Germinal center (tissue), 1 donor: Measurements from ENCODE around the gene FGFR4.
A peak's percentile ranks its signal among the peaks of the same experiment; 100 is the strongest.

Source experiments
- DNase-seq: peaks from one replicate; pipeline ENCODE4 v3.0.0; 2012; ENCODE audit warnings: mixed read lengths, low spot score

The FGFR4 gene

GRCh38 chr5:177103523-177104253 lies 17.0 kb downstream of the FGFR4 start:
- DNase-seq: no peak

GRCh38 chr5:177105691-177106476 lies 19.2 kb downstream of the FGFR4 start:
- DNase-seq: no peak

GRCh38 chr5:177107159-177107558 lies 20.4 kb downstream of the FGFR4 start:
- DNase-seq: no peak

- DNase-seq: no peak
These were observed 23.1 kb downstream of the FGFR4 start for GRCh38 chr5:177109810-177110209.

GRCh38 chr5:177111720-177112394 lies 25.1 kb downstream of the FGFR4 start:
- DNase-seq: peak; percentile 83

- DNase-seq: no peak
These were observed 26.0 kb downstream of the FGFR4 start for GRCh38 chr5:177112589-177113220.

GRCh38 chr5:177113566-177114424 lies 27.1 kb downstream of the FGFR4 start:
- DNase-seq: peak; percentile 89

GRCh38 chr5:177116631-177117373 lies 30.1 kb downstream of the FGFR4 start:
- peak; percentile 96 for DNase-seq

- no peak for DNase-seq
These were observed 30.8 kb downstream of the FGFR4 start for GRCh38 chr5:177117441-177118045.

GRCh38 chr5:177122566-177122965 lies 35.9 kb downstream of the FGFR4 start:
- DNase-seq: no peak

- DNase-seq: no peak
These were observed 37.2 kb downstream of the FGFR4 start for GRCh38 chr5:177123789-177124485.

GRCh38 chr5:177124486-177124991 lies 37.8 kb downstream of the FGFR4 start:
- DNase-seq: peak; percentile 74

GRCh38 chr5:177126771-177127170 lies 40.1 kb downstream of the FGFR4 start:
- no peak for DNase-seq

- no peak for DNase-seq
These were observed 41.9 kb downstream of the FGFR4 start for GRCh38 chr5:177128551-177128981.

- DNase-seq: no peak
These were observed 43.7 kb downstream of the FGFR4 start for GRCh38 chr5:177130211-177131018.

GRCh38 chr5:177131019-177131320 lies 44.3 kb downstream of the FGFR4 start:
- DNase-seq: no peak

GRCh38 chr5:177131352-177132135 lies 44.8 kb downstream of the FGFR4 start:
- no peak for DNase-seq
